ENCODE data around the gene CTBP1. TPM values are rescaled to one million over a fixed set of nuclear protein-coding genes. Genes with fewer than 3 reads are reported as not detected.
A peak's percentile ranks its signal among the peaks of the same experiment; 100 is the strongest.
"Not testable (repeated sequence)": the region's sequence is repeated elsewhere in the genome, so short reads cannot be mapped to it uniquely, and the experiment has no call there.

The CTBP1 gene
- total RNA-seq, 2 experiments from 2014 or later: 135 to 141 TPM

- Mint-ChIP-seq H3K9me3 (no peaks in the 10 kb centered on the region), H3K27me3 (no peaks in the 10 kb centered on the region), H3K36me3 (peaks cover 9% of the 10 kb centered on the region), H3K4me3 (no peak overlapping the region), H3K27ac (no peak overlapping the region), H3K4me1 (peaks cover 28% of the 10 kb centered on the region)
- DNase-seq: no peak
Observed at GRCh38 chr4:1241466-1241935, 7.4 kb downstream of the CTBP1 start.

- Mint-ChIP-seq H3K36me3 (peaks cover 9% of the 10 kb centered on the region), H3K27ac (no peak overlapping the region), H3K27me3 (no peaks in the 10 kb centered on the region), H3K4me3 (no peak overlapping the region), H3K9me3 (no peaks in the 10 kb centered on the region), H3K4me1 (peaks cover 23% of the 10 kb centered on the region)
- DNase-seq: no peak
Observed at GRCh38 chr4:1240721-1241465, 8.0 kb downstream of the CTBP1 start.

- Mint-ChIP-seq H3K9me3 (no peaks in the 10 kb centered on the region), H3K4me1 (peaks cover 17% of the 10 kb centered on the region), H3K27me3 (no peaks in the 10 kb centered on the region), H3K36me3 (peaks cover 13% of the 10 kb centered on the region), H3K27ac (no peak overlapping the region), H3K4me3 (no peak overlapping the region)
- DNase-seq: no peak
Observed at GRCh38 chr4:1239950-1240307, 9.0 kb downstream of the CTBP1 start.

- peaks cover 14% of the 10 kb centered on the region for H3K4me1 Mint-ChIP-seq
Observed at GRCh38 chr4:1239141-1239949, 9.6 kb downstream of the CTBP1 start.

GRCh38 chr4:1238676-1239000 lies 10.3 kb downstream of the CTBP1 start:
- H3K27ac Mint-ChIP-seq: no peak overlapping the region
- peaks cover 16% of the 10 kb centered on the region for H3K36me3 Mint-ChIP-seq
- peaks cover 10% of the 10 kb centered on the region for H3K4me1 Mint-ChIP-seq
- no peak for DNase-seq
- H3K9me3 Mint-ChIP-seq: no peaks in the 10 kb centered on the region
- no peak overlapping the region for H3K4me3 Mint-ChIP-seq
- no peaks in the 10 kb centered on the region for H3K27me3 Mint-ChIP-seq

More at GRCh38 chr4:1239141-1239949, 9.6 kb downstream of the CTBP1 start:
- no peaks in the 10 kb centered on the region for H3K9me3 Mint-ChIP-seq
- no peaks in the 10 kb centered on the region for H3K27me3 Mint-ChIP-seq
- peaks cover 13% of the 10 kb centered on the region for H3K36me3 Mint-ChIP-seq
- H3K27ac Mint-ChIP-seq: no peak overlapping the region
- no peak overlapping the region for H3K4me3 Mint-ChIP-seq
- no peak for DNase-seq

GRCh38 chr4:1237981-1238675 lies 10.8 kb downstream of the CTBP1 start:
- Mint-ChIP-seq H3K9me3 (no peaks in the 10 kb centered on the region), H3K27ac (no peak overlapping the region), H3K36me3 (peaks cover 16% of the 10 kb centered on the region), H3K4me3 (no peak overlapping the region), H3K4me1 (peaks cover 9% of the 10 kb centered on the region), H3K27me3 (no peaks in the 10 kb centered on the region)
- DNase-seq: no peak

- not testable (repeated sequence) for H3K27ac Mint-ChIP-seq, H3K4me3 Mint-ChIP-seq, H3K9me3 Mint-ChIP-seq, H3K4me1 Mint-ChIP-seq, H3K27me3 Mint-ChIP-seq, DNase-seq
- peaks cover 20% of the 10 kb centered on the region for H3K36me3 Mint-ChIP-seq
Observed at GRCh38 chr4:1237261-1237660, 11.7 kb downstream of the CTBP1 start.

- H3K9me3 Mint-ChIP-seq, DNase-seq, H3K4me1 Mint-ChIP-seq, H3K4me3 Mint-ChIP-seq, H3K27me3 Mint-ChIP-seq, H3K27ac Mint-ChIP-seq: not testable (repeated sequence)
- peaks cover 20% of the 10 kb centered on the region for H3K36me3 Mint-ChIP-seq
Observed at GRCh38 chr4:1236836-1237235, 12.1 kb downstream of the CTBP1 start.

GRCh38 chr4:1236103-1236641 lies 12.8 kb downstream of the CTBP1 start:
- no peak overlapping the region for H3K27ac Mint-ChIP-seq
- H3K4me1 Mint-ChIP-seq: peaks cover 2% of the 10 kb centered on the region
- no peaks in the 10 kb centered on the region for H3K27me3 Mint-ChIP-seq
- no peak for DNase-seq
- no peak overlapping the region for H3K4me3 Mint-ChIP-seq
- peaks cover 20% of the 10 kb centered on the region for H3K36me3 Mint-ChIP-seq
- no peaks in the 10 kb centered on the region for H3K9me3 Mint-ChIP-seq

GRCh38 chr4:1235381-1236102 lies 13.4 kb downstream of the CTBP1 start:
- peaks cover 20% of the 10 kb centered on the region for H3K36me3 Mint-ChIP-seq
- H3K27ac Mint-ChIP-seq: peak overlapping the region; percentile 6
- H3K27me3 Mint-ChIP-seq: no peaks in the 10 kb centered on the region
- peaks cover 2% of the 10 kb centered on the region for H3K4me1 Mint-ChIP-seq
- DNase-seq: no peak
- no peaks in the 10 kb centered on the region for H3K9me3 Mint-ChIP-seq
- H3K4me3 Mint-ChIP-seq: no peak overlapping the region

GRCh38 chr4:1234811-1235292 lies 14.1 kb downstream of the CTBP1 start:
- H3K4me1 Mint-ChIP-seq: peaks cover 2% of the 10 kb centered on the region
- DNase-seq: no peak
- H3K27me3 Mint-ChIP-seq: no peaks in the 10 kb centered on the region
- no peak overlapping the region for H3K4me3 Mint-ChIP-seq
- no peaks in the 10 kb centered on the region for H3K9me3 Mint-ChIP-seq
- peaks cover 19% of the 10 kb centered on the region for H3K36me3 Mint-ChIP-seq
- no peak overlapping the region for H3K27ac Mint-ChIP-seq

- no peaks in the 10 kb centered on the region for H3K9me3 Mint-ChIP-seq
- H3K27ac Mint-ChIP-seq: no peak overlapping the region
- H3K4me3 Mint-ChIP-seq: no peak overlapping the region
- DNase-seq: no peak
- H3K4me1 Mint-ChIP-seq: peaks cover 2% of the 10 kb centered on the region
- H3K27me3 Mint-ChIP-seq: no peaks in the 10 kb centered on the region
- peaks cover 16% of the 10 kb centered on the region for H3K36me3 Mint-ChIP-seq
Observed at GRCh38 chr4:1234309-1234695, 14.6 kb downstream of the CTBP1 start.

GRCh38 chr4:1233641-1234308 lies 15.2 kb downstream of the CTBP1 start:
- DNase-seq: no peak
- no peak overlapping the region for H3K27ac Mint-ChIP-seq
- H3K9me3 Mint-ChIP-seq: no peaks in the 10 kb centered on the region

More at GRCh38 chr4:1233641-1234308, 15.2 kb downstream of the CTBP1 start:
- Mint-ChIP-seq H3K27me3 (no peaks in the 10 kb centered on the region), H3K4me3 (no peak overlapping the region), H3K36me3 (peaks cover 14% of the 10 kb centered on the region), H3K4me1 (peaks cover 2% of the 10 kb centered on the region)

Measured in activated naive CD8-positive, alpha-beta T cell treated with anti-CD3 and anti-CD28 coated beads for 36 hours (primary cell).